NB4 (cell line): Measurements from ENCODE around the gene GNG7.

Experiments
- CTCF ChIP-seq: IDR thresholded peaks from one replicate; pipeline ENCODE4 v1.5.1; 2012; ENCODE audit warnings: low read depth, low read length
- MAX ChIP-seq: IDR thresholded peaks from 2 replicates; pipeline ENCODE4 v1.6.1; 2011; ENCODE audit warnings: low read depth, low read length
- POLR2A ChIP-seq: IDR thresholded peaks from 2 replicates; pipeline ENCODE4 v1.6.1; 2011; ENCODE audit warnings: mild to moderate bottlenecking; ENCODE audit not compliant: insufficient read length; ENCODE audit errors: extremely low read depth

GRCh38 chr19:2615782-2616181 is 86.7 kb downstream of the GNG7 start:
- TF ChIP-seq CTCF (no peak), POLR2A (no peak), MAX (no peak)
